WTC11 (cell line): ENCODE data around the gene NPAS2. TPM values are rescaled to one million over a fixed set of nuclear protein-coding genes. Genes with fewer than 3 reads are reported as not detected.

Experiments
- ATAC-seq: fragments of 200-7000 bp; cut with Tn5 transposase; 2 replicates; pipeline ENCODE4 v1.10.0; 2021; ENCODE audit warnings: mild to moderate bottlenecking, moderate library complexity
- CTCF ChIA-PET: fragments of 300-600 bp; sonication (Branson Sonifier 250); formaldehyde crosslinking; loops from one replicate; lab custom pipeline; 2021; ENCODE audit warnings: antibody characterized with exemption; lab: Charles Lee
- POLR2A ChIA-PET: fragments of 350-600 bp; sonication (Branson Sonifier 250); formaldehyde crosslinking; loops from one replicate; lab custom pipeline; 2021; ENCODE audit warnings: antibody characterized with exemption; lab: Charles Lee
- DNase-seq: peaks from one replicate; pipeline ENCODE4 v3.0.0; 2021; ENCODE audit warnings: low spot score
- H3K27ac Mint-ChIP-seq: 2 replicates; pipeline ENCODE4 v1.8.0; 2021; ENCODE audit warnings: mixed read lengths
- H3K27me3 Mint-ChIP-seq: 2 replicates; pipeline ENCODE4 v1.8.0; 2021; ENCODE audit warnings: low read depth, mild to moderate bottlenecking, moderate library complexity, mixed read lengths
- H3K36me3 Mint-ChIP-seq: 2 replicates; pipeline ENCODE4 v1.8.0; 2021; ENCODE audit warnings: mixed read lengths
- H3K4me1 Mint-ChIP-seq: 2 replicates; pipeline ENCODE4 v1.8.0; 2022; ENCODE audit warnings: mixed read lengths
- H3K4me3 Mint-ChIP-seq: 2 replicates; pipeline ENCODE4 v1.8.0; 2021; ENCODE audit warnings: mild to moderate bottlenecking, moderate library complexity, mixed read lengths
- H3K9me3 Mint-ChIP-seq: 2 replicates; pipeline ENCODE4 v1.8.0; 2021; ENCODE audit warnings: mixed read lengths
- CREB1 ChIP-seq: sonication (generic); formaldehyde crosslinking; IDR thresholded peaks from 2 replicates; pipeline ENCODE4 v1.8.0; 2023; ENCODE audit warnings: mild to moderate bottlenecking, missing genetic modification reagents
- CREM ChIP-seq: sonication (generic); formaldehyde crosslinking; IDR thresholded peaks from 2 replicates; pipeline ENCODE4 v1.8.1; 2022; ENCODE audit warnings: mild to moderate bottlenecking, missing genetic modification reagents, moderate library complexity
- GABPB1 ChIP-seq: sonication (generic); formaldehyde crosslinking; IDR thresholded peaks from 2 replicates; pipeline ENCODE4 v1.8.1; 2023; ENCODE audit warnings: mild to moderate bottlenecking, missing genetic modification reagents
- GTF2I ChIP-seq: fragments of 250-450 bp; sonication (Bioruptor Pico); conservative IDR thresholded peaks from 2 replicates; pipeline ENCODE4 v1.4.0; 2021; ENCODE audit warnings: mild to moderate bottlenecking
- IRF2 ChIP-seq: sonication (generic); formaldehyde crosslinking; IDR thresholded peaks from 2 replicates; pipeline ENCODE4 v1.8.0; 2022; ENCODE audit warnings: low read depth, missing genetic modification reagents, borderline replicate concordance
- MYBL2 ChIP-seq: sonication (generic); formaldehyde crosslinking; IDR thresholded peaks from 2 replicates; pipeline ENCODE4 v1.8.1; 2023; ENCODE audit warnings: mild to moderate bottlenecking, moderate library complexity, missing genetic modification reagents
- NFATC4 ChIP-seq: fragments of 250-450 bp; sonication (Bioruptor Pico); IDR thresholded peaks from 2 replicates; pipeline ENCODE4 v1.9.0; 2021; ENCODE audit warnings: mild to moderate bottlenecking
- PRRX2 ChIP-seq: fragments of 250-450 bp; sonication (Bioruptor Pico); IDR thresholded peaks from 2 replicates; pipeline ENCODE4 v1.8.0; 2021; ENCODE audit warnings: mild to moderate bottlenecking
- TP53 ChIP-seq: sonication (generic); formaldehyde crosslinking; IDR thresholded peaks from 2 replicates; pipeline ENCODE4 v1.8.1; 2023; ENCODE audit warnings: mild to moderate bottlenecking, missing genetic modification reagents
- ZNF317 ChIP-seq: sonication (generic); formaldehyde crosslinking; IDR thresholded peaks from 2 replicates; pipeline ENCODE4 v1.8.1; 2023; ENCODE audit warnings: low read depth, mild to moderate bottlenecking, moderate library complexity, missing genetic modification reagents, borderline replicate concordance
- total RNA-seq: library from RNA; stranded (reverse); gene quantifications from 3 replicates; pipeline ENCODE4 v1.2.3, GENCODE V29; 2021
- TF ChIP-seq, protein P1 (sequence below): sonication (generic); formaldehyde crosslinking; IDR thresholded peaks from 2 replicates; pipeline ENCODE4 v1.8.1; 2023; ENCODE audit warnings: mild to moderate bottlenecking, missing genetic modification reagents, moderate library complexity
- TF ChIP-seq, protein P2 (sequence below): sonication (generic); formaldehyde crosslinking; IDR thresholded peaks from 2 replicates; pipeline ENCODE4 v1.8.0; 2022; ENCODE audit warnings: missing genetic modification reagents
- TF ChIP-seq, protein P3 (sequence below): sonication (generic); formaldehyde crosslinking; IDR thresholded peaks from 2 replicates; pipeline ENCODE4 v1.8.0; 2022; ENCODE audit warnings: mild to moderate bottlenecking, missing genetic modification reagents
- TF ChIP-seq, protein P4 (sequence below): sonication (generic); formaldehyde crosslinking; IDR thresholded peaks from 2 replicates; pipeline ENCODE4 v1.8.0; 2022; ENCODE audit warnings: mild to moderate bottlenecking, missing genetic modification reagents
- TF ChIP-seq, protein P5 (sequence below): sonication (generic); formaldehyde crosslinking; IDR thresholded peaks from 2 replicates; pipeline ENCODE4 v1.8.1; 2023; ENCODE audit warnings: mild to moderate bottlenecking, moderate library complexity, missing genetic modification reagents
- TF ChIP-seq, protein P6 (sequence below): sonication (generic); formaldehyde crosslinking; IDR thresholded peaks from 2 replicates; pipeline ENCODE4 v1.8.0; 2023; ENCODE audit warnings: missing genetic modification reagents
- TF ChIP-seq, protein P7 (sequence below): sonication (generic); formaldehyde crosslinking; IDR thresholded peaks from 2 replicates; pipeline ENCODE4 v1.8.0; 2022; ENCODE audit warnings: mild to moderate bottlenecking, missing genetic modification reagents

Gene NPAS2
- total RNA-seq, 1 experiment from 2014 or later, result 2.6 TPM

DNA sequence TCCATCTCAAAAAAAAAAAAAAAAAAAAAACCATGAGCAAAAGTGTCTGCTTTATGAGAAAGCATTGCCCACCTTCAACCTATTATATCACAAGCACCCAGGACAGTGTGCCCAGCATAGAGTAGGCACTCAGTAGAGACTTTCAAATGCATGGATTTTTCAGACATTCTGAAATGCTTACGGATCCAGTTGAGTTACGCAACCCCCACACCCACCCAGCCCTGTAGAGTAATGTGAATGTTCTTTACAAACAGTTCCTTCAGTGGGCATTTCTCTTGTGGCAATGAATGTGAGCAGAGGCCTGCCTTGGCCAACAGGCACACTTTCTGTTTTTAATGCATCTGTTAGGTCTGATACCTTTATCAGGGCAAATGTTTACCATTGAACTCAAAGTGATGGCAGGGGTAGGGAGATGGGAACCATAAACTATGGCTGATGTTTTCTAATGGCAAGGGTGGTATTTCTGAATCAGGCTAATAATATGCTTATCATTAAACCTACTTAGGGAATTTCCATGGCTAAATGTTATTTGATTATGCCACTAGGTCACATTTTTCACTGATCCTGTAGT is 117.1 kb downstream of the NPAS2 start (continued):
- TF ChIP-seq, protein P1, sequence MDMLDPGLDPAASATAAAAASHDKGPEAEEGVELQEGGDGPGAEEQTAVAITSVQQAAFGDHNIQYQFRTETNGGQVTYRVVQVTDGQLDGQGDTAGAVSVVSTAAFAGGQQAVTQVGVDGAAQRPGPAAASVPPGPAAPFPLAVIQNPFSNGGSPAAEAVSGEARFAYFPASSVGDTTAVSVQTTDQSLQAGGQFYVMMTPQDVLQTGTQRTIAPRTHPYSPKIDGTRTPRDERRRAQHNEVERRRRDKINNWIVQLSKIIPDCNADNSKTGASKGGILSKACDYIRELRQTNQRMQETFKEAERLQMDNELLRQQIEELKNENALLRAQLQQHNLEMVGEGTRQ (CRISPR knock-in tag), result no peak
- TF ChIP-seq NFATC4 (CRISPR knock-in tag) (no peak), IRF2 (CRISPR knock-in tag) (no peak), GABPB1 (CRISPR knock-in tag) (no peak)

DNA sequence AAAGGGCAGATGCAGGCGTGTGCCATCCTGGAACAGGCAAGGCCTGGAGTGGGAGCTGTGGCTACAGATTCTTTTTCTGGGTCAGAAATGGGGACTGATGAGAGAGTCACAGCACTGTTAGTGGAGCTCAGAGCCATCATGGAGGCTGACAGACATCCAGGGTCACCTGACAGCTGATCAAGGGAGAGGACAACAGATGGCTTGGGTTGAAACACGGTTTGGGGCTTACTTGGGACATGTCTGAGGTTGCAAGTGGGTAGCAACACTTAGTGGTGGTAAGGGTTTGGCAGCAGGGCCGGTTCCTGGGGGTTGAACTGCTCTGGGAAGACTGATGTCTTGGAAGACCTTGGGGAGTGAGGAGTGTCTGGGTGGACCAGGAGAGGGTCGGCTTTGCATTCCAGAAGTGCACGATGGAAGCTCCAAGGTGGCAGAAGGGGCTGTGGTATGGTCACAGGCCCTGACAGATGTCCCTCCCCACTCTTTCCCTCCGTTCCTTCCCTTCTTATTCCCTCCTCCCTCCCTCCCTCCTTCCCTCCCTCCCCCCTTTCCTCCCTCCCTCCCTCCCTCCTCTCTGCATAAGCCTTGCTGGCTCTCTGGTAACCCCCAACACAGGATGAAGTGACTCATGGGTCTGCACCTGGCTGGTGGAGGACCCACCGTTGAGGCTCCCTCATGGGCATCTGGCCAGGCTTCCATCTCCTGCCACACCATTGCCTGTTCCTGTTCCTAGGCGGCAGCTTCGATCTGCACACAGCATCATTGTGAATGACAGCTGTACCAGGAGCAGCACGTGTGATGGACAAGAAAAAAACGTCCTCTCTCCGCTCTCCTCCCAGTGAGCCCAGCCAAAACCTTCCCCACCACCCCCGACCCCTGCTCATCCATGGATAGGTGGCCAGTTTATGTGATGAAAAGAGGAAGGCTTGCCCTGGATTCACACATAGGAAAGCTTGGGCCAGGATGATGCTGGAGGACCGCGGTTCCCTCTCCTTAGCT is 118.4 kb downstream of the NPAS2 start:
- no peak overlapping the region for H3K4me3 Mint-ChIP-seq
- H3K4me1 Mint-ChIP-seq, result no peaks in the 10 kb centered on the region
- POLR2A ChIA-PET, result no interaction called here
- ATAC-seq (no peak), DNase-seq (no peak)
- no peaks in the 10 kb centered on the region for H3K36me3 Mint-ChIP-seq
- CTCF ChIA-PET, result interaction anchor here (1.0 kb wide), 1 partner anchor 19 kb away, joined by 3 read pairs; no protein-coding TSS in a partner anchor
- H3K27me3 Mint-ChIP-seq, result no peaks in the 10 kb centered on the region
- H3K9me3 Mint-ChIP-seq, result no peaks in the 10 kb centered on the region
- H3K27ac Mint-ChIP-seq, result no peak overlapping the region
- TF ChIP-seq CREM (CRISPR knock-in tag), result no peak

DNA sequence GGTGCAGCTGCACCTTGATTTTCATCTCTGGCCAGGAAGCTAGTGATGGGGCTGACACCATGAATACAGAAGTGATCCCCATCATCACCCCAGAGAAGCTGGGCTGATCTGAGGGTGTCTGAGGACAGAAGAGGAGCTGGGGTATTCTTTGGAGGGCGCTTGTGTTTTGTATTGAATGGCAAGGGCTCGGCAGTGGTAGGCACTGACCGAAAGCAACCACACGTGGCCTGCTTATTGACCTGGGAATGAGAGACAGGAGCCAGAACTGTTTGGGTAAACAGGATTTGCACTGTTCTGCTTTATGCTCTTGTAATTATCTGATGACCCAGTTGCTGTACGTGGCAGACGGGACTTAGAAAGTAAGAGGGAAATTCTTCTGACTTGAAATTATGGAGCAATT is 119.5 kb downstream of the NPAS2 start:
- POLR2A ChIA-PET, result no interaction called here
- no peak overlapping the region for H3K4me3 Mint-ChIP-seq
- H3K36me3 Mint-ChIP-seq, result no peaks in the 10 kb centered on the region
- DNase-seq (no peak), ATAC-seq (no peak)
- no peak overlapping the region for H3K27ac Mint-ChIP-seq
- TF ChIP-seq, protein P2, sequence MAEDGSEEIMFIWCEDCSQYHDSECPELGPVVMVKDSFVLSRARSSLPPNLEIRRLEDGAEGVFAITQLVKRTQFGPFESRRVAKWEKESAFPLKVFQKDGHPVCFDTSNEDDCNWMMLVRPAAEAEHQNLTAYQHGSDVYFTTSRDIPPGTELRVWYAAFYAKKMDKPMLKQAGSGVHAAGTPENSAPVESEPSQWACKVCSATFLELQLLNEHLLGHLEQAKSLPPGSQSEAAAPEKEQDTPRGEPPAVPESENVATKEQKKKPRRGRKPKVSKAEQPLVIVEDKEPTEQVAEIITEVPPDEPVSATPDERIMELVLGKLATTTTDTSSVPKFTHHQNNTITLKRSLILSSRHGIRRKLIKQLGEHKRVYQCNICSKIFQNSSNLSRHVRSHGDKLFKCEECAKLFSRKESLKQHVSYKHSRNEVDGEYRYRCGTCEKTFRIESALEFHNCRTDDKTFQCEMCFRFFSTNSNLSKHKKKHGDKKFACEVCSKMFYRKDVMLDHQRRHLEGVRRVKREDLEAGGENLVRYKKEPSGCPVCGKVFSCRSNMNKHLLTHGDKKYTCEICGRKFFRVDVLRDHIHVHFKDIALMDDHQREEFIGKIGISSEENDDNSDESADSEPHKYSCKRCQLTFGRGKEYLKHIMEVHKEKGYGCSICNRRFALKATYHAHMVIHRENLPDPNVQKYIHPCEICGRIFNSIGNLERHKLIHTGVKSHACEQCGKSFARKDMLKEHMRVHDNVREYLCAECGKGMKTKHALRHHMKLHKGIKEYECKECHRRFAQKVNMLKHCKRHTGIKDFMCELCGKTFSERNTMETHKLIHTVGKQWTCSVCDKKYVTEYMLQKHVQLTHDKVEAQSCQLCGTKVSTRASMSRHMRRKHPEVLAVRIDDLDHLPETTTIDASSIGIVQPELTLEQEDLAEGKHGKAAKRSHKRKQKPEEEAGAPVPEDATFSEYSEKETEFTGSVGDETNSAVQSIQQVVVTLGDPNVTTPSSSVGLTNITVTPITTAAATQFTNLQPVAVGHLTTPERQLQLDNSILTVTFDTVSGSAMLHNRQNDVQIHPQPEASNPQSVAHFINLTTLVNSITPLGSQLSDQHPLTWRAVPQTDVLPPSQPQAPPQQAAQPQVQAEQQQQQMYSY (CRISPR knock-in tag), result no peak
- no peak for TF ChIP-seq ZNF317 (CRISPR knock-in tag)
- TF ChIP-seq MYBL2, result no peak
- TF ChIP-seq CREB1 (CRISPR knock-in tag), result no peak
- TF ChIP-seq, protein P3, sequence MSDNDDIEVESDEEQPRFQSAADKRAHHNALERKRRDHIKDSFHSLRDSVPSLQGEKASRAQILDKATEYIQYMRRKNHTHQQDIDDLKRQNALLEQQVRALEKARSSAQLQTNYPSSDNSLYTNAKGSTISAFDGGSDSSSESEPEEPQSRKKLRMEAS, result no peak
- no peak for TF ChIP-seq GABPB1 (CRISPR knock-in tag)
- TF ChIP-seq PRRX2 (CRISPR knock-in tag), result no peak
- TF ChIP-seq, protein P4, sequence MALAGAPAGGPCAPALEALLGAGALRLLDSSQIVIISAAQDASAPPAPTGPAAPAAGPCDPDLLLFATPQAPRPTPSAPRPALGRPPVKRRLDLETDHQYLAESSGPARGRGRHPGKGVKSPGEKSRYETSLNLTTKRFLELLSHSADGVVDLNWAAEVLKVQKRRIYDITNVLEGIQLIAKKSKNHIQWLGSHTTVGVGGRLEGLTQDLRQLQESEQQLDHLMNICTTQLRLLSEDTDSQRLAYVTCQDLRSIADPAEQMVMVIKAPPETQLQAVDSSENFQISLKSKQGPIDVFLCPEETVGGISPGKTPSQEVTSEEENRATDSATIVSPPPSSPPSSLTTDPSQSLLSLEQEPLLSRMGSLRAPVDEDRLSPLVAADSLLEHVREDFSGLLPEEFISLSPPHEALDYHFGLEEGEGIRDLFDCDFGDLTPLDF (CRISPR knock-in tag), result no peak
- TF ChIP-seq, protein P5, sequence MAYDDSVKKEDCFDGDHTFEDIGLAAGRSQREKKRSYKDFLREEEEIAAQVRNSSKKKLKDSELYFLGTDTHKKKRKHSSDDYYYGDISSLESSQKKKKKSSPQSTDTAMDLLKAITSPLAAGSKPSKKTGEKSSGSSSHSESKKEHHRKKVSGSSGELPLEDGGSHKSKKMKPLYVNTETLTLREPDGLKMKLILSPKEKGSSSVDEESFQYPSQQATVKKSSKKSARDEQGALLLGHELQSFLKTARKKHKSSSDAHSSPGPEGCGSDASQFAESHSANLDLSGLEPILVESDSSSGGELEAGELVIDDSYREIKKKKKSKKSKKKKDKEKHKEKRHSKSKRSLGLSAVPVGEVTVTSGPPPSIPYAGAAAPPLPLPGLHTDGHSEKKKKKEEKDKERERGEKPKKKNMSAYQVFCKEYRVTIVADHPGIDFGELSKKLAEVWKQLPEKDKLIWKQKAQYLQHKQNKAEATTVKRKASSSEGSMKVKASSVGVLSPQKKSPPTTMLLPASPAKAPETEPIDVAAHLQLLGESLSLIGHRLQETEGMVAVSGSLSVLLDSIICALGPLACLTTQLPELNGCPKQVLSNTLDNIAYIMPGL, result no peak
- TF ChIP-seq GTF2I (CRISPR knock-in tag), result no peak
- TF ChIP-seq TP53 (CRISPR knock-in tag), result no peak
- TF ChIP-seq, protein P6, sequence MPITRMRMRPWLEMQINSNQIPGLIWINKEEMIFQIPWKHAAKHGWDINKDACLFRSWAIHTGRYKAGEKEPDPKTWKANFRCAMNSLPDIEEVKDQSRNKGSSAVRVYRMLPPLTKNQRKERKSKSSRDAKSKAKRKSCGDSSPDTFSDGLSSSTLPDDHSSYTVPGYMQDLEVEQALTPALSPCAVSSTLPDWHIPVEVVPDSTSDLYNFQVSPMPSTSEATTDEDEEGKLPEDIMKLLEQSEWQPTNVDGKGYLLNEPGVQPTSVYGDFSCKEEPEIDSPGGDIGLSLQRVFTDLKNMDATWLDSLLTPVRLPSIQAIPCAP (CRISPR knock-in tag), result no peak
- TF ChIP-seq, protein P7, sequence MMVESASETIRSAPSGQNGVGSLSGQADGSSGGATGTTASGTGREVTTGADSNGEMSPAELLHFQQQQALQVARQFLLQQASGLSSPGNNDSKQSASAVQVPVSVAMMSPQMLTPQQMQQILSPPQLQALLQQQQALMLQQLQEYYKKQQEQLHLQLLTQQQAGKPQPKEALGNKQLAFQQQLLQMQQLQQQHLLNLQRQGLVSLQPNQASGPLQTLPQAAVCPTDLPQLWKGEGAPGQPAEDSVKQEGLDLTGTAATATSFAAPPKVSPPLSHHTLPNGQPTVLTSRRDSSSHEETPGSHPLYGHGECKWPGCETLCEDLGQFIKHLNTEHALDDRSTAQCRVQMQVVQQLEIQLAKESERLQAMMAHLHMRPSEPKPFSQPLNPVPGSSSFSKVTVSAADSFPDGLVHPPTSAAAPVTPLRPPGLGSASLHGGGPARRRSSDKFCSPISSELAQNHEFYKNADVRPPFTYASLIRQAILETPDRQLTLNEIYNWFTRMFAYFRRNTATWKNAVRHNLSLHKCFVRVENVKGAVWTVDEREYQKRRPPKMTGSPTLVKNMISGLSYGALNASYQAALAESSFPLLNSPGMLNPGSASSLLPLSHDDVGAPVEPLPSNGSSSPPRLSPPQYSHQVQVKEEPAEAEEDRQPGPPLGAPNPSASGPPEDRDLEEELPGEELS (CRISPR knock-in tag), result no peak
- TF ChIP-seq, all 79 proteins: peak for 0
- Mint-ChIP-seq H3K4me1 (no peaks in the 10 kb centered on the region), H3K9me3 (no peaks in the 10 kb centered on the region), H3K27me3 (no peaks in the 10 kb centered on the region)
- CTCF ChIA-PET, result interaction anchor here (1.0 kb wide), 1 partner anchor 20 kb away, joined by 3 read pairs; no protein-coding TSS in a partner anchor
